Measurements from ENCODE around the gene SLC5A3. TPM values are rescaled to one million over a fixed set of nuclear protein-coding genes. Genes with fewer than 3 reads are reported as not detected.

The SLC5A3 gene
- total RNA-seq, 1 experiment from 2014 or later, result 12.3 TPM

GRCh38 chr21:34035619-34036354 is 37.6 kb upstream of the SLC5A3 start:
- H3K14ac ChIP-seq (ENCODE audit: insufficient read depth, low read length), result no peak overlapping the region; the same call in 1 of the 2 replicates
- no peak overlapping the region for H3K9ac ChIP-seq (ENCODE audit: extremely low read depth, insufficient read length, low read length)
- no peak overlapping the region for H2BK12ac ChIP-seq (ENCODE audit: insufficient read length, low read depth, low read length)
- H3K23me2 ChIP-seq (ENCODE audit: insufficient read length, low read depth, low read length, poor library complexity, severe bottlenecking), result peaks cover 3% of the 10 kb centered on the region
- H3K56ac ChIP-seq (ENCODE audit: insufficient read length, low read depth, low read length), result no peak overlapping the region
- no peak overlapping the region for H2BK5ac ChIP-seq (ENCODE audit: insufficient read length, low read length)
- H3K4me1 ChIP-seq (ENCODE audit: insufficient read depth, low read length), result peaks cover 5% of the 10 kb centered on the region; the same call in 1 of the 2 replicates
- no peak for TF ChIP-seq CTCF (conservative IDR thresholded peaks at IDR 0.05)
- H3K18ac ChIP-seq (ENCODE audit: insufficient read length, low read depth, low read length), result no peak overlapping the region
- H2AK5ac ChIP-seq (ENCODE audit: insufficient read length, low read length), result no peak overlapping the region
- H3K4ac ChIP-seq (ENCODE audit: low read depth, low read length), result no peak overlapping the region
- H3K27me3 Mint-ChIP-seq (ENCODE audit: low read depth), result no peaks in the 10 kb centered on the region; the same call in 1 of the 2 replicates
- no peak overlapping the region for H2BK15ac ChIP-seq (ENCODE audit: low read depth, low read length)
- no peaks in the 10 kb centered on the region for H3K79me2 ChIP-seq (ENCODE audit: insufficient read depth, low read length)
- H2AFZ ChIP-seq (ENCODE audit: low read length), result no peak overlapping the region
- H3K9me3 ChIP-seq (ENCODE audit: control insufficient read depth, low read depth, low read length), result no peaks in the 10 kb centered on the region
- no peaks in the 10 kb centered on the region for H3K79me1 ChIP-seq (ENCODE audit: insufficient read depth, low read depth, low read length, poor library complexity, severe bottlenecking)
- H3K36me3 Mint-ChIP-seq (ENCODE audit: insufficient read depth in 1 of 3, low read depth in 3 of 3), result no peaks in the 10 kb centered on the region
- no peak overlapping the region for H2BK120ac ChIP-seq (ENCODE audit: low read depth, low read length, poor library complexity, severe bottlenecking)
- no peak for DNase-seq
- H3K27ac Mint-ChIP-seq, result no peak overlapping the region
- no peak overlapping the region for H3K23ac ChIP-seq (ENCODE audit: insufficient read length, low read depth, low read length)
- H2BK20ac ChIP-seq (ENCODE audit: low read depth, low read length, poor library complexity, severe bottlenecking), result no peak overlapping the region
- WGBS (ENCODE audit: extremely low coverage, insufficient read length, low lambda C conversion rate), result no CpG with 5 or more reads among the region's 8 CpGs
- H3T11ph ChIP-seq (ENCODE audit: low read length), result no peak overlapping the region
- no peaks in the 10 kb centered on the region; a peak in 1 of 5 replicates for H3K9me3 Mint-ChIP-seq
- H3K27ac ChIP-seq (ENCODE audit: insufficient read length, low read depth, low read length), result no peak overlapping the region
- no peak overlapping the region for H3K4me3 Mint-ChIP-seq
- no peak overlapping the region for H4K8ac ChIP-seq (replicated peaks; ENCODE audit: insufficient read length, low read depth, low read length)
- H4K20me1 ChIP-seq (ENCODE audit: control insufficient read depth, insufficient read depth, insufficient read length), result no peaks in the 10 kb centered on the region
- H4K91ac ChIP-seq (ENCODE audit: insufficient read length, low read depth, low read length), result no peak overlapping the region
- H3K4me2 ChIP-seq (ENCODE audit: insufficient read depth, insufficient read length, low read length), result no peak overlapping the region
- no peak overlapping the region for H4K5ac ChIP-seq (ENCODE audit: insufficient read length, low read depth, low read length)
- H3K4me1 Mint-ChIP-seq, result peaks cover 15 to 18% of the 10 kb centered on the region in 2 experiments
- no peaks in the 10 kb centered on the region for H3K27me3 ChIP-seq (ENCODE audit: insufficient read depth, low read length)
